Activated T-cell treated with anti-CD3 and anti-CD28 coated beads, Interleukin-2, amount 50 U/mL, for 24 hours (primary cell): ENCODE measurements around the gene LACC1.

Experiments
- DNase-seq: peaks from one replicate; pipeline ENCODE4 v3.0.0-alpha.2; 2020
- H3K27ac Mint-ChIP-seq: 2 replicates; pipeline ENCODE4 v1.8.0; 2020; ENCODE audit warnings: mild to moderate bottlenecking, mixed read lengths
- H3K27me3 Mint-ChIP-seq: 2 replicates; pipeline ENCODE4 v1.8.0; 2020; ENCODE audit warnings: mixed read lengths
- H3K36me3 Mint-ChIP-seq: 2 replicates; pipeline ENCODE4 v1.8.0; 2020; ENCODE audit warnings: low read depth, mixed read lengths
- H3K4me1 Mint-ChIP-seq: 2 replicates; pipeline ENCODE4 v1.8.0; 2020; ENCODE audit warnings: low read depth, mixed read lengths
- H3K4me3 Mint-ChIP-seq: 2 replicates; pipeline ENCODE4 v1.8.0; 2020; ENCODE audit warnings: mild to moderate bottlenecking, moderate library complexity, mixed read lengths
- H3K9me3 Mint-ChIP-seq: 2 replicates; pipeline ENCODE4 v1.8.0; 2020; ENCODE audit warnings: mixed read lengths

LACC1 gene

DNA sequence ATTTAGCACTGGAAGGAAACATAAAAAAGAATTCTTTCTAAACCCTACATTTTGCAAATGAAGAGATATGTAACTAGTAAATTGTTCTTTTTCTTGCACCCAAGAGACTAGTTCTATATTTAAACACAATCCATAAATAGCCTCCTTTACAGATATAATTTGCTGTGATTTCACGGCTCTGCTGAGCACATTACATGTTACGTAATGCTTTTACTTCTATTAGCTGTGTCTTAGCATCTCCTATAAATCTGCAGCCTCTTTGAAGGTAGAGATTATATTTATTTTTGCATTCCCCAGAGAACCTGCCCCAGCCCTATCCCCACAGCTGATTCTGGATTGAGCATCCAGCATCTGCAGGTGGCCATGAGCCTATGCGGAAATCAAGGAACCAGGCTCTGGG, 32.2 kb downstream of the LACC1 start:
- Mint-ChIP-seq H3K4me1 (peaks cover 7% of the 10 kb centered on the region), H3K9me3 (no peaks in the 10 kb centered on the region), H3K27ac (no peak overlapping the region), H3K4me3 (no peak overlapping the region), H3K27me3 (peaks cover 15% of the 10 kb centered on the region), H3K36me3 (no peaks in the 10 kb centered on the region)
- DNase-seq, result no peak

DNA sequence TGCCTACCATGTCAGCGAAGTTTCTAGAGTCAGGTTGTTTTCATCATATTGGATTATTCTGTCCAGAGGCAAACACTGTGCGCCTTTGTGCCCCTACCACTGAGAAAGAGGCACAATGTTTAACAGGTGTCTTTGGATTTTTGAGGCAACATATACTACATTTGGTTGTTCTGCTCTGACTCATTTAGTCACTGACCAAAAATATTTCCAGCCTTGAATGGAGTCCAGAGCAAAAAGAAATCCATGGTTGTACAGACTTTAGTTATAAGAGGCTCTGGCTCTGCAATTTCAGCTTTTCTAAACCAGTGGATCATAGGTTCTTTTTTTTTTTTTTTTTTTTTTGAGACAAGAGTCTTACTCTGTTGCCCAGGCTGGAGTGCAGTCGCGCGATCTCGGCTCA, 35.7 kb downstream of the LACC1 start:
- Mint-ChIP-seq H3K4me1 (no peaks in the 10 kb centered on the region), H3K4me3 (no peak overlapping the region), H3K36me3 (no peaks in the 10 kb centered on the region), H3K9me3 (no peaks in the 10 kb centered on the region), H3K27me3 (peaks cover 16% of the 10 kb centered on the region), H3K27ac (no peak overlapping the region)
- DNase-seq, result no peak

DNA sequence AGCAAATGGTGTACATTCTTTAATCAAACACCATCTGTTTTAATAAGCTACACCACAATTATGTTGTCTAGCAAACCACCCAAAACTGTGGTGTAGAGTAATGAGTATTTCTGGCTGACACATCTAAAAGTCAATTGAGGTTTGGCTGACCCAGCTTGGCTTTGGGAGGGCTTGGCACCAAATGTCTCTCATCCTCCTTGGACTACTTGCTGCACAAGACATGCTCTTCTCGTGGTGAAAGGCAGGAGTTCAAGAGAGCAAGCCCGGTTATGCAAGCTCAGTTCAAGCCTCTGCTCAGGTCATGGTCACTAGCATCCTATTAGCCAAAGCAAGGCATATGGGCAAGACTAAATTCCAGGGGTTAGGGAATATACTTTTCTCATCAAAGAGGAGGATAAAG, 37.1 kb downstream of the LACC1 start:
- H3K27me3 Mint-ChIP-seq, result peaks cover 20% of the 10 kb centered on the region
- no peak overlapping the region for H3K27ac Mint-ChIP-seq
- DNase-seq, result no peak
- H3K4me3 Mint-ChIP-seq, result no peak overlapping the region
- no peaks in the 10 kb centered on the region for H3K4me1 Mint-ChIP-seq
- H3K36me3 Mint-ChIP-seq, result no peaks in the 10 kb centered on the region
- no peaks in the 10 kb centered on the region for H3K9me3 Mint-ChIP-seq

DNA sequence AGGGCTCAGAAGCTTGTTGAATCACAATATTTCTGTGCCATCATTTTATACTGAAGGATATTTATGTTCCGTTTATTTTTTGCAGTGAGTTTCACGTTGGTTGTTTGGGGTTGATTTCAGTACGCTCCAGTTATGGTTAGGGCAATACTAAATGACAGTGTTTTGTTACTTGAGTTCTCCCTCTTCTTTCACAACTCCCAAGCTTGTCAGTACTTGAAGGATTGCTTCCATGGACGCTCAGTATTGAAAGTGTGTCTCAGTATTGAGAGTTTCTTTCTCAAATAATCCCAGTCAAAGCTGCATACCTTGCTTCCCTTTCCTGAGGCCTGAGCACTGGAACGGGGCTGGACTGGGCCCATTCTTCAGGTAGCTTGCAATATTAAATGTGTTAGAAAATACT, 38.9 kb downstream of the LACC1 start:
- no peak overlapping the region for H3K4me3 Mint-ChIP-seq
- H3K27ac Mint-ChIP-seq, result no peak overlapping the region
- no peak for DNase-seq
- no peaks in the 10 kb centered on the region for H3K9me3 Mint-ChIP-seq
- no peaks in the 10 kb centered on the region for H3K4me1 Mint-ChIP-seq
- H3K36me3 Mint-ChIP-seq, result no peaks in the 10 kb centered on the region
- peaks cover 14% of the 10 kb centered on the region for H3K27me3 Mint-ChIP-seq

DNA sequence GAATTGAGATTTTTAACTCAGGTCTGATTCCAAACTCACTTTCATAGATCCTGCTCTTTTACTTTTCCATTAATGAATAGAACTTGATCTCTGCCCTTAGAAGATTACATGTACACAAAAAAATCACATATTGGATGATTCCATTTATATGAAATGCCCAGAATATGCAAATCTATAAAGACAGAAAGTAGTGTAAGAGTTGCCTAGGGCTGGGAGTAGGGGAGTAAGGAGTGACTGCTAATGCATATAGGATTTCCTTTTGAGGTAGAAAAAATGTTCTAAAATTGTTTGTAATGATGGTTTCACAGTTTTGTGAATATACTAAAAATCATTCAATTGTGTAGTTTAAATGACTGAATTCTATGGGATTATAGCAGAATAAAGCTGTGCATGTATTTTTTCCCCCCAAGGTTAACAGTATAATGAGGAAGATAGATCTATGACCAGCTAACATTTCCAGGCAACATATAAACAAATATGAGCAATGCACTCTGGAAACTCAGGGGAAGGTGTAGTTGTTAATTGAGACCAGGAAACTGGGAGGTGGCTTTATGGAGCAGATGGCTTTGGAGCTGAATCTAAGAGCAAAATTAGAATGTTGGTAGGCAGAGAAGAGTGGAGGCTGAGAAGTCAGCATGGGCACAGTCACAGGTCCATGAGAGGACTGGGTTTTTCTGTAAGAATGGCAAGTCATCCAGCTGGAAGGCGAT, 41.4 kb downstream of the LACC1 start:
- H3K4me3 Mint-ChIP-seq, result no peak overlapping the region

DNA sequence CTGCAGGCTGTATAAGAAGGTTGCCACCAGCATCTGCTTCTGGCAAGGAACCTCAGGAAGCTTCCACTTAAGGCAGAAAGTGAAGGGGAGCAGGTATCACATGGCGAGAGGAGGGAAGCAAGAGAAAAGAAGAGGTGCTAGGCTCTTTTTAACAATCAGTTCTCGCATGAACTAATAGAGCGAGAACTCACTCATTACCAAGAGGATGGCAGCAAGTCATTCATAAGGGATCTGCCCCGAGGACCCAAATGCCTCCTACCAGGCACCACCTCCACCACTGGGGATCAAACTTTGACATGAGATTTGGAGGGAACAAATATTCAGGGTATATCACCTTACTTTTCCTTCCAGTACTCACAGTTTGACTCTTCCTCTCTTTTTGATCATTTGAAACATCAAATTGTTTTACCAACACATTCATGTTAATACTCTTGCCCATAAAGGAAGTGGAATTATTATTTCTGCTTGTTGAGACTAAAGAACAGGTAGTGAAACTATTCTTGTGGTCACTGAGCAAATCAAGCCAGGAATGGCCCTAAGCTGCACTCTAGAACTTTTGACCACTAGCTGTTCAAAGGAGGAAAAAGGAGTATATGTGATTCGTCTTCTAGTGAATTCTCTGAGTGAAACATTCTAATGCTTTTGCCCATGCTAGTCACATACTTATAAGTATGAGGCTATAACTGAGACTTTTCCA, 45.0 kb downstream of the LACC1 start:
- Mint-ChIP-seq H3K27ac (no peak overlapping the region), H3K36me3 (no peaks in the 10 kb centered on the region), H3K4me3 (no peak overlapping the region), H3K27me3 (peaks cover 15% of the 10 kb centered on the region), H3K4me1 (no peaks in the 10 kb centered on the region), H3K9me3 (no peaks in the 10 kb centered on the region)
- no peak for DNase-seq

More for the DNA sequence above, 41.4 kb downstream of the LACC1 start:
- H3K36me3 Mint-ChIP-seq, result no peaks in the 10 kb centered on the region
- no peak for DNase-seq
- no peaks in the 10 kb centered on the region for H3K9me3 Mint-ChIP-seq
- no peak overlapping the region for H3K27ac Mint-ChIP-seq
- H3K4me1 Mint-ChIP-seq, result no peaks in the 10 kb centered on the region
- H3K27me3 Mint-ChIP-seq, result peaks cover 17% of the 10 kb centered on the region

DNA sequence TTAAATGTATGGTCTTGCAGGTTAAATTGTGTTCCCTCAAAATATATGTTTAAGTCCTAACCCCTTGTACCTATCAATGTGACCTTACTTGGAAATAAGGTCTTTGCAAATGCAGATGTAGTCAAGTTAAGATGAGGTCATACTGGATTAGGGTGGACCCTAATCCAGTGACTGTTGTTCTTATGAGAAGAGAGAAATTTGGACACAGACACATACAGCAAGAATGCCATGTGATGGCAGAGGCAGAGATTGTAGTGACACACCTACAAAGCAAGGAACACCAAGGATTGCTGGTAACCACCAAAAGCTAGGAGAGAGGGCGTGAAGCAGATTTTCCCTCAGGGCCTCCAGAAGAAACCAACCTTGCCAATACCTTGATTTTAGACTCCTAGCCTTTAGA, 50.2 kb downstream of the LACC1 start:
- no peaks in the 10 kb centered on the region for H3K36me3 Mint-ChIP-seq
- no peak overlapping the region for H3K4me3 Mint-ChIP-seq
- H3K9me3 Mint-ChIP-seq, result no peaks in the 10 kb centered on the region
- H3K27ac Mint-ChIP-seq, result no peak overlapping the region
- H3K27me3 Mint-ChIP-seq, result peaks cover 11% of the 10 kb centered on the region
- no peak for DNase-seq
- H3K4me1 Mint-ChIP-seq, result no peaks in the 10 kb centered on the region

DNA sequence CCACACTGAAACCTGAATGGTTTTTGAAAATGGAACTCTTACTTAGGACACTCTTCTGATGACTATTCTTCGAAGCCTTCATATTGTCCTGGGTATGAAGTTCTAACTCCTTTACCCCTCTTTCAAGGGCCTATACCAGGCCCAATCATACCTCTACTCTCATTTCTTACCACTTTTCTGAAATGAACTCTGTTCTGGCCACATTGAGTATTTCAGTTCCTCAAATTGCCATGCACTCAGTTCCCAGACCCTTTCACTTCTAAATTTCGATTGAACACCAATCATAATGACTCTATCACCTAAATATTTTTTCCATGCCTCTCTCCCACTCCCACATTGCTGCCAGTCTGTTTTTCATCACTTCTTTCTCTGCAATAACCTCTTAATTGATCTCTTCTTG, 53.7 kb downstream of the LACC1 start:
- peaks cover 10% of the 10 kb centered on the region for H3K27me3 Mint-ChIP-seq
- H3K27ac Mint-ChIP-seq, result no peak overlapping the region
- H3K36me3 Mint-ChIP-seq, result no peaks in the 10 kb centered on the region
- no peaks in the 10 kb centered on the region for H3K9me3 Mint-ChIP-seq
- H3K4me1 Mint-ChIP-seq, result no peaks in the 10 kb centered on the region
- DNase-seq, result no peak
- H3K4me3 Mint-ChIP-seq, result no peak overlapping the region

DNA sequence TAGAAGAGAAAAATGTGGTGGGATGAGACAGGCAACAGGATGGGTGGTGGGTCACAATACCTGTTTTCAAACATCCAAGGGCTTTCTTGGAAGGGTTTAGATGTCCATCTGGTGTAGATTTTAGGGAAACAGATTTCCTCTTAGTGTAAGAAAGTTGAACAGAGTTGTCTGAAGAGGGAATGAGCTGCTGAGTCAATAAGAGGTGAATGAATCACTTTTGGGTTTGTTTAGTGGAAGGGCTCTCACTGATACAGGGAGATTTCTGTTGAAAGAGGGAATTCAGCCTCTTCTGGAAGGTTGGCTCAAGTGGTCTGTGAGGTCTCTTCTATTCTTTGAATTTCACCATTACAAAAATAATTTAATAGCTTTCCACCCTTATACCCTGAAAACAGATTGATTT, 54.6 kb downstream of the LACC1 start:
- H3K4me1 Mint-ChIP-seq, result no peaks in the 10 kb centered on the region

DNA sequence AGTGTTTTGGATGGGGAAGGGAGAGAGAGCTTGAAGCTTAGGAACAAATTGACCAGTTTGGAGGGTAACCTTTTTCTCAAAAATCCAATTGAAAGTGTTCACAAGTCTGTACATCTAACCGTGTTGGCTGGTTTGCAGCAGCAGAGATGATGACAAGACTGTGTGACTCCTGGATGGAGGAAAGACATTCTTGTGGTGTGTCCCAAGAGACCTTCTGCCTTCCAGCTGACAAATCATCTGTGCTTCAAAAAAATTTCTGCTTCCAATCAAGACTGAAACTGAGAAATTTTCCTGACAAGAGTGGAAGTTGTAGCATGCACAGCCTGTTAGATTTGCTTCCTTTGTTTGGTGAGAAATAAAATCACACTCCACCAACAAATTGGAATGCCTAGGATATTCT, 56.2 kb downstream of the LACC1 start:
- Mint-ChIP-seq H3K27ac (no peak overlapping the region), H3K9me3 (no peaks in the 10 kb centered on the region), H3K36me3 (no peaks in the 10 kb centered on the region), H3K4me3 (no peak overlapping the region), H3K4me1 (no peaks in the 10 kb centered on the region), H3K27me3 (peaks cover 3% of the 10 kb centered on the region)
- DNase-seq, result no peak

More for the DNA sequence above, 54.6 kb downstream of the LACC1 start:
- no peaks in the 10 kb centered on the region for H3K9me3 Mint-ChIP-seq
- H3K36me3 Mint-ChIP-seq, result no peaks in the 10 kb centered on the region
- no peak overlapping the region for H3K27ac Mint-ChIP-seq
- peaks cover 10% of the 10 kb centered on the region for H3K27me3 Mint-ChIP-seq
- DNase-seq, result no peak
- H3K4me3 Mint-ChIP-seq, result no peak overlapping the region

DNA sequence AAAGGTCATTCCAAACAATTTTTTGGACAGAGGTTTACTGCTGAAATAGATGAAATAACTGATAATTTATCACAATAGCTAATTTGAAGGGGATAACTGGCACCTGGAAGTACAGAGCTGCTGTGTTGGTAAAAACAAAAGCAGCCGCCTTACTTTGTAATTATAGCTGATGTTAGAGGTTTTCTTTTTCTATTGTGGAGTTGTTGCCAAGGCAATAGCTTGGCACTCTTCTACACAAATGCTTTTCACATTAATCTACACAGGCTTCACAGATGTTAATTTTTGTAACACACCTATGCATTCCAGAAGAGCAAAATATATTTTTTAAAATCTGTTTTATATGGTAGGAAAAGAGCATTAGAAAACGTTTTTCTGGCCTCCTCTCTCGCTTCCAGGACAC, 56.9 kb downstream of the LACC1 start:
- Mint-ChIP-seq H3K9me3 (no peaks in the 10 kb centered on the region), H3K27me3 (peaks cover 3% of the 10 kb centered on the region), H3K4me3 (no peak overlapping the region), H3K36me3 (no peaks in the 10 kb centered on the region), H3K4me1 (no peaks in the 10 kb centered on the region), H3K27ac (no peak overlapping the region)
- DNase-seq, result no peak

DNA sequence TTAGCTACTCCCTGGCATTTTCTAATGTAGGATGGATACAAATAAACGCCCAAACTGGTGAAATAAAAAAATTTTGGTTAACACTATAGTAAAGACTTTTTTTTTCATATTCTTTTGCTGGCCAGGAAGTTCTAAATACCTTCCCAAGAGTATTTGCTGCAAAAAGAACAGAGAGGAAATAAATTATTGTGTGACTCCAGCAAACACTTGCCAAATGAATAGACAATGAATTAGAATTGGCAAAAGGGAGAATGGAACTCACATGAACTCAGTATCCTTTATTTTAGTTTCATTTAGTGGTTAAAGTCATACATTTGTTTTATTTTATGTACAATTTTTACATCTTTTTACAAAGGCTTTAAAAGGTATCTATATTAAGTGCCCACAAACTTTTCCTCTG, 58.1 kb downstream of the LACC1 start:
- Mint-ChIP-seq H3K4me1 (no peaks in the 10 kb centered on the region), H3K4me3 (no peak overlapping the region), H3K9me3 (no peaks in the 10 kb centered on the region), H3K27me3 (peaks cover 6% of the 10 kb centered on the region), H3K27ac (no peak overlapping the region), H3K36me3 (no peaks in the 10 kb centered on the region)
- DNase-seq, result no peak

DNA sequence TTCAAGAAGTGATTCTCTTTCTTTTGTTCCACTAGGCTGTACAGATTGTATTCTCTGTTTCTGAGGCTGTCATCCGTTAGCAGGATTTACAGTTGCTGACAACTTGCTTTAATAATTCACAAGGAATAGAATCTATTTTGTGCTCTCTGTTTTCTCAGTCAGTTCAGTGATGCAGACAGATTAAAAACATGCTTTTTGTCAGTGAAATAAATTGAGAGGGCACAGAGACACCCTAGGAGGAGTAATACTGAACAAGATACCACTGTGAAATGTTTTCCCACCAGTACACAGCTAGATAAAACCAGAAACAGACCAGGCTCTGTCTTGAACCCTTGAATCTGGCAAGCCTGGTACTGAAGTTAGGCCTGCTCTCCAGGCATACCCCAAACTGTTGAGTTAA, 58.7 kb downstream of the LACC1 start:
- H3K27me3 Mint-ChIP-seq, result peaks cover 9% of the 10 kb centered on the region
- H3K9me3 Mint-ChIP-seq, result no peaks in the 10 kb centered on the region
- H3K36me3 Mint-ChIP-seq, result no peaks in the 10 kb centered on the region
- H3K4me3 Mint-ChIP-seq, result no peak overlapping the region
- no peak overlapping the region for H3K27ac Mint-ChIP-seq
- H3K4me1 Mint-ChIP-seq, result no peaks in the 10 kb centered on the region
- no peak for DNase-seq

DNA sequence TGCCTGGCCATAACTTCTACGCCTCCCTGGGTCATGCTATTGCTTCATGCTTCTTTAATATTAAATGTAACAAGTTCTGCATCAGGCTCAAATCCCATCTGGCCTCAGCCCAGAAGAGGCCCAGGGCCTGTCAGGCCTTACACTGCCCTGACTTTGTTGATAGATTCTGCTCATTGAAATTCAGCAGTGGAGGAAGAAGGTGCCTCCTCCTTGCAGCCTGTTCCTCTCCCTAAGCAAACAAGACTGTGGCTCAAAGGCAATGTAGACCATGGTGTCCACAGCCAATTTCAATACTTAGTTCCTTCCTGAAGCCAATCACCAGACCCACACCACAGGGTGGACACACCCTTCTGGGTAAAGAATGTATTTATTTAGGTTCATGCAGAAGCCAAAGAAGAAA, 59.4 kb downstream of the LACC1 start:
- Mint-ChIP-seq H3K36me3 (no peaks in the 10 kb centered on the region), H3K9me3 (no peaks in the 10 kb centered on the region), H3K27ac (no peak overlapping the region), H3K27me3 (peaks cover 9% of the 10 kb centered on the region), H3K4me1 (no peaks in the 10 kb centered on the region), H3K4me3 (no peak overlapping the region)
- DNase-seq, result no peak

DNA sequence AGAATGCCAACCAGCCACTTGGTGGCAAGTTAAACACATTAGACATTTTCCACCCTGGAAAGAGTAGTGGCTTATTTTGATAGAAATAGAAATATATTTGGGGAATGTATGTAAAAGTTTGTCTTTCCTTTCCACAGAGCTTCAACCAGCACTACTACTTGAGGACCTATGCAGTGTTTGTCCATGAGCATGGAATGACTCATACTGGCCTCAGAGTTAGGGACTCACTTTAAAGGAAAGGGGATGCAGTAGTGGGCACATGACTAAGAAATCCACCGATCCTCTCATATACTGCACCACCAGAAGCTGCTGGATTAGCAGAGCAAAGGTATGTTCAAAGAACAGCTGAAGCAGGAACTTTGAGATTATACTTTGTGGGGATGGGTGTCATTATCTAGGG, 62.6 kb downstream of the LACC1 start:
- H3K27me3 Mint-ChIP-seq, result peaks cover 6% of the 10 kb centered on the region
- H3K4me1 Mint-ChIP-seq, result no peaks in the 10 kb centered on the region
- no peak overlapping the region for H3K27ac Mint-ChIP-seq
- H3K4me3 Mint-ChIP-seq, result no peak overlapping the region
- no peak for DNase-seq
- no peaks in the 10 kb centered on the region for H3K9me3 Mint-ChIP-seq
- no peaks in the 10 kb centered on the region for H3K36me3 Mint-ChIP-seq
